ENCODE results near the gene NEU1. TPM values are rescaled to one million over a fixed set of nuclear protein-coding genes. Genes with fewer than 3 reads are reported as not detected.
"Not testable (repeated sequence)": the region's sequence is repeated elsewhere in the genome, so short reads cannot be mapped to it uniquely, and the experiment has no call there.

The NEU1 gene
- total RNA-seq, 2 experiments from 2014 or later: 5.5 to 13.4 TPM

DNA sequence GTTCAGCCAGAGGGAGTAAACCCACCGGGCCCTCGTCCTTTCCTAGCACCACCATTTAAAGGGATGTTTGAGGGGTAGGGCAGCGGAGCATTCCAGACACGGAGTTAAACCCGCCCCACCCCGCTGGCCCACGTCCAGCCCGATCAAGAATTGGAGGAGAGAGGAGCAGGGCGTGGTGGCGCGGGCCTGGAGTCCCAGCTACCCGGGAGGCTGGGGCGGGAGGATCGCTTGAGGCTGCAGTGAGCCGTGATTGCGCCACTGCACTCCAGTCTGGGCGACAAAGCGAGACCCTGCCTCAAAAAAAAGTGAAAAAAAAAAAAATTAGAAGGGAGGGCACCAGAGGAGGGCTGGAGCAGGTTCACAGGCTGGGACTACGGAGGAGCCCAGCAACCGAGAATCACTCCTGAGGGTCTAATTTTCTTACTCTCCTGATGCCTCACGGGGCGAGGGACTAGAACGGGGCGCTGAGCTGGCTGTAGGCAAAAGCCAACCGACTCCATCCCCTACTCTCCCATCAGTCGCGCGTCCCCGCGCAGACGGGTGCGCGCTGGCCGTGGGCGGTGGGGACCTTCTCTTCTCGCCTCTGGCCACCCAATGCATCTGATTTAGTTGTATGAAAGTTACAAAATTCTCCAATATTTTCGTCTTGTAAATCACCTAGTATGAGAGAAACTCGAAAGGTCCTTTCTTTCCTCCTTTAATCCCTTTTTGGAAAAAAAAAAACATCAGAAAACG is 41.2 kb downstream of the NEU1 start:
- no TSS peak for BruUV-seq (replicated peaks)
- H2AFZ ChIP-seq (ENCODE audit: low read length): peak overlapping the region; percentile 97
- CTCF ChIA-PET (ENCODE audit: unreplicated experiment): interaction anchor here (1.2 kb wide), 1 partner anchor 111 kb away, joined by 3 read pairs; no protein-coding TSS in a partner anchor

DNA sequence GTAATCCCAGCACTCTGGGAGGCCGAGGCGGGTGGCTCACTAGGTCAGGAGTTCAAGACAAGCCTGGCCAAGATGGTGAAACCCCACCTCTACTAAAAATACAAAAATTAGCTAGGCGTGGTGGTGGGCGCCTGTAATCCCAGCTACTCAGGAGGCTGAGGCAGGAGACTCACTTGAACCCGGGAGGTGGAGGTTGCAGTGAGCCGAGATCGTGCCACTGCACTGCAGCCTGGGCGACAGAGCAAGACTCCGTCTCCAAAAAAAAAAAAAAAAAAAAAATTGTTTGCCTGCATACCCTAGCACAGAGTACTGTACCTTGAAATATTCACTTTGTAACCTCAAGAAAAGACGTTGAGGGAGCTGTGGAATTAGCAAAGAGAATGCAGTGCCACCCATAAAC is 42.2 kb downstream of the NEU1 start:
- H3K4me1 ChIP-seq (ENCODE audit: insufficient read depth, low read length, poor library complexity, severe bottlenecking): peaks cover 46% of the 10 kb centered on the region
- BruUV-seq (replicated peaks); CTCF ChIA-PET (ENCODE audit: unreplicated experiment); H3K9me2 ChIP-seq (ENCODE audit: insufficient read depth, low read length); H4K20me1 ChIP-seq (ENCODE audit: insufficient read depth, low read length); intact Hi-C loops (cut with micrococcal nuclease; ENCODE audit: unreplicated experiment); H3K27ac ChIP-seq (ENCODE audit: low read depth, low read length, poor library complexity, severe bottlenecking); H3K9me3 ChIP-seq (ENCODE audit: low read length); H3K4me2 ChIP-seq (ENCODE audit: low read length); H3K4me3 ChIP-seq (ENCODE audit: low read depth, low read length, poor library complexity, severe bottlenecking); H3K79me2 ChIP-seq (ENCODE audit: insufficient read depth, low read depth, low read length); H2AFZ ChIP-seq (ENCODE audit: low read length); DNase-seq (ENCODE audit: low spot score); H3K36me3 ChIP-seq (ENCODE audit: insufficient read depth, low read length): not testable (repeated sequence)
- POLR2A ChIA-PET: interaction anchor here (1.2 kb wide), 1 partner anchor 13 kb away, joined by 5 read pairs; the partner anchor contains the start of gene LSM2

More for the DNA sequence above, 41.2 kb downstream of the NEU1 start:
- peak overlapping the region; percentile 34 for H3K27ac ChIP-seq (ENCODE audit: low read depth, low read length, poor library complexity, severe bottlenecking)
- no peaks in the 10 kb centered on the region for H3K9me2 ChIP-seq (ENCODE audit: insufficient read depth, low read length)
- H3K4me1 ChIP-seq (ENCODE audit: insufficient read depth, low read length, poor library complexity, severe bottlenecking): peaks cover 57% of the 10 kb centered on the region
- DNase-seq (ENCODE audit: low spot score): peak; percentile 43
- H3K4me2 ChIP-seq (ENCODE audit: low read length): peak overlapping the region; percentile 85
- TF ChIP-seq, protein P1, sequence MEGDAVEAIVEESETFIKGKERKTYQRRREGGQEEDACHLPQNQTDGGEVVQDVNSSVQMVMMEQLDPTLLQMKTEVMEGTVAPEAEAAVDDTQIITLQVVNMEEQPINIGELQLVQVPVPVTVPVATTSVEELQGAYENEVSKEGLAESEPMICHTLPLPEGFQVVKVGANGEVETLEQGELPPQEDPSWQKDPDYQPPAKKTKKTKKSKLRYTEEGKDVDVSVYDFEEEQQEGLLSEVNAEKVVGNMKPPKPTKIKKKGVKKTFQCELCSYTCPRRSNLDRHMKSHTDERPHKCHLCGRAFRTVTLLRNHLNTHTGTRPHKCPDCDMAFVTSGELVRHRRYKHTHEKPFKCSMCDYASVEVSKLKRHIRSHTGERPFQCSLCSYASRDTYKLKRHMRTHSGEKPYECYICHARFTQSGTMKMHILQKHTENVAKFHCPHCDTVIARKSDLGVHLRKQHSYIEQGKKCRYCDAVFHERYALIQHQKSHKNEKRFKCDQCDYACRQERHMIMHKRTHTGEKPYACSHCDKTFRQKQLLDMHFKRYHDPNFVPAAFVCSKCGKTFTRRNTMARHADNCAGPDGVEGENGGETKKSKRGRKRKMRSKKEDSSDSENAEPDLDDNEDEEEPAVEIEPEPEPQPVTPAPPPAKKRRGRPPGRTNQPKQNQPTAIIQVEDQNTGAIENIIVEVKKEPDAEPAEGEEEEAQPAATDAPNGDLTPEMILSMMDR (conservative IDR thresholded peaks at IDR 0.05; ENCODE audit: low read length): no peak
- no peak for TF ChIP-seq EZH2phosphoT487 (IDR thresholded peaks at IDR 0.05; ENCODE audit: borderline replicate concordance, low read depth, low read length)
- H3K36me3 ChIP-seq (ENCODE audit: insufficient read depth, low read length): no peaks in the 10 kb centered on the region
- peak overlapping the region; percentile 70 for H3K4me3 ChIP-seq (ENCODE audit: low read depth, low read length, poor library complexity, severe bottlenecking)
- H4K20me1 ChIP-seq (ENCODE audit: insufficient read depth, low read length): no peaks in the 10 kb centered on the region
- H3K79me2 ChIP-seq (ENCODE audit: insufficient read depth, low read depth, low read length): no peaks in the 10 kb centered on the region
- POLR2A ChIA-PET: interaction anchor here (2.3 kb wide), 1 partner anchor 14 kb away, joined by 9 read pairs; the partner anchor contains the start of gene LSM2
- intact Hi-C loops (cut with micrococcal nuclease; ENCODE audit: unreplicated experiment): no loop called here
- no peaks in the 10 kb centered on the region for H3K9me3 ChIP-seq (ENCODE audit: low read length)

DNA sequence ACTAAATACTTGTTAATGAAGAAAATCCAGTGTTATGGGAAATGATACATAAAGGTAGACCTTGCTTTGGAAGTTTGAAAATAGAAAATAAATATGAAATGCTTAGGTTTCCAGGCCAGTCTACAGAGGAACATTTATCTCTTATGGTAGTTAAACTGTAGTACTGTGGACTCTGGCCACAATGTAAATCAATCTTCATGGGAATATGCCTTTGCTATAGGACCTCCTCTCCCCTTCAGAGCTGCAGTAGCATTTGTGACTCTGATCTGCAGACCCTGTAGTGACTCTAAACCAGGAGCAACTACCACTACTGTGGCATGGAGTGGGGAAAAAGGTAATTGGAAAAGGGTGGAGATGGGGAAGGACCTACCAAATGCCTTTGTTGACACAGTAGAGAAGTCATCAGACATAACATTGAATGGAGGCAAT is 42.7 kb downstream of the NEU1 start:
- no TSS peak for BruUV-seq (replicated peaks)
- H3K9me3 ChIP-seq (ENCODE audit: low read length): no peaks in the 10 kb centered on the region
- no peak overlapping the region for H2AFZ ChIP-seq (ENCODE audit: low read length)
- H3K79me2 ChIP-seq (ENCODE audit: insufficient read depth, low read depth, low read length): no peaks in the 10 kb centered on the region
- intact Hi-C loops (cut with micrococcal nuclease; ENCODE audit: unreplicated experiment): loop anchor here (10.0 kb wide), 1 partner anchor 1575 kb away; the partner anchor contains the start of gene KIFC1
- TF ChIP-seq, protein P1 (conservative IDR thresholded peaks at IDR 0.05; ENCODE audit: low read length): no peak
- TF ChIP-seq EZH2phosphoT487 (IDR thresholded peaks at IDR 0.05; ENCODE audit: borderline replicate concordance, low read depth, low read length): no peak
- H3K36me3 ChIP-seq (ENCODE audit: insufficient read depth, low read length): no peaks in the 10 kb centered on the region
- H3K9me2 ChIP-seq (ENCODE audit: insufficient read depth, low read length): no peaks in the 10 kb centered on the region
- H3K4me3 ChIP-seq (ENCODE audit: low read depth, low read length, poor library complexity, severe bottlenecking): no peak overlapping the region
- no peaks in the 10 kb centered on the region for H4K20me1 ChIP-seq (ENCODE audit: insufficient read depth, low read length)
- no peak for DNase-seq (ENCODE audit: low spot score)
- no peak overlapping the region for H3K4me2 ChIP-seq (ENCODE audit: low read length)
- H3K4me1 ChIP-seq (ENCODE audit: insufficient read depth, low read length, poor library complexity, severe bottlenecking): peaks cover 43% of the 10 kb centered on the region
- ChIA-PET CTCF (ENCODE audit: unreplicated experiment) (no interaction called here), POLR2A (interaction anchor here (0.8 to 1.2 kb wide), 2 partner anchors 10 to 13 kb away, joined by 3 to 5 read pairs; partner anchors contain the start of gene LSM2)
- H3K27ac ChIP-seq (ENCODE audit: low read depth, low read length, poor library complexity, severe bottlenecking): no peak overlapping the region

Data from OCI-LY7 (cell line).